Mononuclear cell (primary cell): ENCODE results near the gene PRM3. TPM values are rescaled to one million over a fixed set of nuclear protein-coding genes. Genes with fewer than 3 reads are reported as not detected.

ENCODE experiments used
- H3K27me3 ChIP-seq: 2 replicates; pipeline ENCODE4 v1.6.0; 2011; ENCODE audit warnings: low read length, control low read depth; ENCODE audit not compliant: insufficient read depth
- H3K4me1 ChIP-seq: 2 replicates; pipeline ENCODE4 v1.5.1; 2011; ENCODE audit warnings: mild to moderate bottlenecking, low read length, control low read depth; ENCODE audit not compliant: insufficient read depth
- H3K4me3 ChIP-seq: 2 replicates; pipeline ENCODE4 v1.5.1; 2011; ENCODE audit warnings: mild to moderate bottlenecking, low read length, moderate library complexity
- H3K9me3 ChIP-seq: 2 replicates; pipeline ENCODE4 v1.5.1; 2011; ENCODE audit warnings: low read depth, mild to moderate bottlenecking, control low read depth, low read length
- total RNA-seq: library from RNA; depleted of rRNA; stranded (reverse); fragments of >200 nt; gene quantifications from one replicate; pipeline ENCODE4 v1.2.3, GENCODE V29; 2012

The PRM3 gene
- total RNA-seq, 1 donor, result not detected

DNA sequence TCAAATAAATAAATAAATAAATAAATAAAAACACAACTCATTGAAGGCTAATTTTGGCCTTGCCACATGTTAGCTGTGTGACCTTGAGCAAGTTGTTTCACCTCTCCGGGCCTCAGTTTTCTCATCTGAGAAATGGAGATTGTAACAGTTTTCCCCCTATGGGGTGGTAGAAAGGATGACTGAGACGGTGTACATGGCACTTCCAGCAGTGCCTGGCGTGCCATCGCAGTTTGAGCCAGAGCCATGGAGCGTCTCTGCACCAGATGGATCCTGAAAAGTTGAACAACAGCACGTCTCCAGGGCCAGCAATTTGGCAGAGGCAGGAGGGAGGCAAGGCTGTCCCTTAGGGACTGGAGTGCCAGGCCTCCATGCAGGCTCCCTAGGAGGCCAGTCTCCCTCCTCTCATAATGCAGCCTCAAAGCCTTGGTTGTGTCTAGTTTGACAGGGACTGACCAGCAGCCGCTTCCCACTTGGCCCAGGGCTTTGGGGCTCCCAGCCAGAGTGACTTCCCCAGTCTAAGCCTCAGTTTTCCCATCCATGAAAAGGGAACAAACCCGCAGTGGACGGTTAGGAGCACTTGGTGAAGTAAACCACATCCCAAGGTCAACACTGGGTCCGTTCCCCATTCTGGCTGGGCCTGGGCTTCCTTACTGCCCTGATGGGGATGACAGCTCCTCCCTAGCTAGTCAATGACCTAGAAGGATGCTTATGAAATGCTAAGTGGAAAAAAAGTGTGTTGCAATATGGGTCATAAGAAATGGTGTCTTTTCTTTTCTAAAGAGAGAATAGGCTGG, 36.8 kb downstream of the PRM3 start:
- H3K27me3 ChIP-seq, result no peaks in the 10 kb centered on the region
- H3K4me1 ChIP-seq, result peaks cover 57% of the 10 kb centered on the region
- no peak overlapping the region for H3K4me3 ChIP-seq
- no peaks in the 10 kb centered on the region for H3K9me3 ChIP-seq

DNA sequence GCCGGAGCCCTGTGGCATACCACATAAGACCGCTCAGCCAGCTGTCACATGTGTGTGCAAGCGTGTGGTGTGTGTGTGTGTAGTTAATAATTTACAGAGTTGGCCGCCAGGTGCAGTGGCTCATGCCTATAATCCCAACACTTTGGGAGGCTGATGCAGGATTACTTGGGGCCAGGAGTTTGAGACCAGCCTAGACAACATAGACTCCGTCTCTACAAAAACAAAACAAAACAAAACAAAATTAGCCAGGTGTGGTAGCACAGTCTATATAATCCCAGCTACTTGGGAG, 37.8 kb downstream of the PRM3 start:
- Histone ChIP-seq H3K27me3 (no peaks in the 10 kb centered on the region), H3K9me3 (no peaks in the 10 kb centered on the region), H3K4me3 (no peak overlapping the region)

DNA sequence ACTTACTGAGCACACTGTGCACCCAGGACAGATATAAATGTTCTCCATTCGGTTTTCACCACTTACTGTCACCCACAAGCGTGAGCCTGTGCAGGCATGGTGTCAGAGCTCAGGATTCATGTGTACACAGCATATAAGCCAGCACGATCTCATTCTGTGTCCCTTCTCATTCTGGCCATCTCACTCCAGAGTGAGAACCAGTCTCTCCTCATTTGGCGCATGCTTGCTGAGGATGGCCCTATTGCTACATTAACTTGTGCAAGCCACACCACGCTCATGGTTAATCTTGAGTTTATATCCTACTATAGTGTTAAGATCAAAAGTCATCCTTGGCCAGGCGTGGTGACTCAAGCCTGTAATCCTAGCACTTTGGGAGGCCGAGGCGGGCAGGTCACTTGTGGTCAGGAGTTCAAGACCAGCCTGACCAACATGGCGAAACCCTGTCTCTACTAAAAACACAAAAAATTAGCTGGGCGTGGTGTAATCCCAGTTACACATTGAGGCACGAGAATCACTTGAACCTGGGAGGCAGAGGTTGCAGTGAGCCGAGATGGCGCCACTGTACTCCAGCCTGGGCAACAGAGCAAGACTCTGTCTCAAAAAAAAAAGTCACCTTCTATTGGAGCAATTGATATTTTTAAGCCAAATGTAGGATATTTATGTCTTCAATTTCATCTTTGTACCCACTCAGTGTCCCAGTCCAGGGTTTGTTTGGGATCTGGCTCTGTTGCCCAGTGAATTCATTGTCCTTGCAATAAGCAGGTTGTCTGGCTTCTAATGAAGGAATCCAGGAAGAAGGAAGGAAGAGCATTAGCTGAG, 38.3 kb downstream of the PRM3 start:
- Histone ChIP-seq H3K4me1 (peaks cover 53% of the 10 kb centered on the region), H3K27me3 (no peaks in the 10 kb centered on the region), H3K4me3 (no peak overlapping the region), H3K9me3 (no peaks in the 10 kb centered on the region)

More for the DNA sequence above, 37.8 kb downstream of the PRM3 start:
- H3K4me1 ChIP-seq, result peaks cover 56% of the 10 kb centered on the region

DNA sequence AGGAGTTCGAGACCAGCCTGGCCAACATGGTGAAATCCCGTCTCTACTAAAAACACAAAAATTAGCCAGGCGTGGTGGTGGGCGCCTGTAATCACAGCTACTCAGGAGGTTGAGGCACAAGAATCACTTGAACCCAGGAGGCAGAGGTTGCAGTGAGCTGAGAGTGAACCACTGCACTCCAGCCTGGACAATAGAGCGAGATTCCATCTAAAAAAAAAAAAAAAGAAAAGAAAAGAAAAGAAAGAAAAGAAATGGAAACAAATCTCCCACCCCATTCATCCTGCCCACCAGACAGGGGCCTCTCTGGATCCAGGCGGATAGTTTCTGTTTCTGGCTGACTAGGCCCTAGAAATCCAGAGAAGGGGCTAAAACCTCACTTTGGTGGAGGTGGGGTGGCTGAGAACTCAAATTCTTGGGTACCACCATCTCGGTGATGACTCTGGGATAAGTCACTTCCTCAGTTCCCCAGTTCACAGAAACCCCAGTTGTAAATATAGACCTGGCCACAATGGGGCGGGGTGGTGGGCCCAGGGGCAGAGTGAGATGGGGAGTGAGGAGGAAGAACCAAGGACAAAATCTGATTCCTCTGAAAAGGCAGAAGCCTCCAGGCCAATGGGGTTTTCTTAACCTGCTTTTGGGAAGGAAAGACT, 39.6 kb downstream of the PRM3 start:
- Histone ChIP-seq H3K9me3 (no peaks in the 10 kb centered on the region), H3K4me3 (no peak overlapping the region), H3K4me1 (peaks cover 53% of the 10 kb centered on the region), H3K27me3 (no peaks in the 10 kb centered on the region)

DNA sequence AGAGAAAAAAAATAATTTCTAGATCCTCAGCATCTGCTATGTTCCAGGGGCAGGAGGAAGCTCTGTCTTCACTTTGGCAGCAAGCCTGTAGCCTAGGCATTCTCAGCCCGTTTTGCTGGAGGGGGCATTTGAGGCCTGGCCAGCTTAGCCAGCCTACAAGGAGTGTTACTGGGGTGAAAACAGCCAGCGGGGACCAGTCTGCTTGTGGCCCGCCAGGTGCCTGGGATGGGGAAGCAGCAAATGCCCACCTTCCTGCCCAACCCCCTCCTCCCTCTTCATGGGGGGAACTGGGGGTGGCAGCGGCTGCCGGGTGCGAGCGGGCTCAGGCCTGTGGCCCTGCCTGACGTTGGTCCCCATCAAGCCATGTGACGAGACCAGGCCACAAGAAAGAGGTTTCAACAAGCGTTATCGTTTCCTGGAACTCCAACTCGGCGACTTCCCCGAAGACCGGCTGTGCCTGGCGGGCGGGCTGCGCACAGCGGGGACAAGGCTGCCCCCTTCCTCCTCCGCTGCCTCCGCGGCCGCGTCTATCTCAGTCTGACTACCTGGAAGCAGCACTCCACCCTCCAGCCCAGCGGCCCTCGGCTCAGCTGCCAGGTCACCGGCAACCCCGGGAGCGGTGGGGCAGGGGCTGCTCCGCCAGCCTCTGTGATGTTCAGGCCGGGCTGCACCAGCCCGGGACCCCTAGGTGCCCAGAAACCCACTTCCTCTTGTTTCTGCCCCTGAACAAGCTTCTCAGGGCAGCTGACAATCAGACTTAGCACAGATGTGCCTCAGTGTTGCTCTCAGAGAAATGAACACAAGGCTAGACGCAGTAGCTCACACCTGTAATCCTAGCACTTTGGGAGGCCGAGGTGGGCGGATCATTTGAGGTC, 40.3 kb downstream of the PRM3 start:
- no peaks in the 10 kb centered on the region for H3K9me3 ChIP-seq
- H3K4me3 ChIP-seq, result no peak overlapping the region
- no peaks in the 10 kb centered on the region for H3K27me3 ChIP-seq
- peaks cover 53% of the 10 kb centered on the region for H3K4me1 ChIP-seq

DNA sequence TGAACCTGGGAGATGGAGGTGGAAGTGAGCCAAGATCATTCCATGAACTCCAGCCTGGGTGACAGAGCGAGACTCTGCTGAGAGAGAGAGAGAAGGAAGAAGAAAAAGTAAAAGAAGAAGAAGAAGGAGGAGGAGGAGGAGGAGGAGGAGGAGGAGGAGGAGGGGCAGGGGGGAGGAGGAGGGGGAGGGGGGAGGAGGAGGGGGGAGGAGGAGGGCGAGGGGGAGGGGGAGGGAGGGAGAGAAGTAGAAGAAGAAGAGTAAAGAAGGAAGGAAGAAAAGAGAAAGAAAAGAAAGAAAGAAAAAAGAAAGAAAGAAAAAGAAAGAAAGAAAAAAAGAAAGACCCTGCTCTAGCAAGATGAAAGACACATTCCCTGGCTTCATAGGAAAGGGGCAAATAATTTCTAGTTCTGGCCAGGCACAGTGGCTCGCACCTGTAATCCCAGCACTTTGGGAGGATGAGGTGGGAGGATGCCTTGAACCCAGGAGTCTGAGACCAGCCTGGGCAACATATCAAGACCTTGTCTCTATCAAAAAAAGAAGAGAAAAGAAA, 41.1 kb downstream of the PRM3 start:
- H3K4me3 ChIP-seq, result no peak overlapping the region
- H3K4me1 ChIP-seq, result peaks cover 53% of the 10 kb centered on the region
- no peaks in the 10 kb centered on the region for H3K9me3 ChIP-seq
- no peaks in the 10 kb centered on the region for H3K27me3 ChIP-seq

DNA sequence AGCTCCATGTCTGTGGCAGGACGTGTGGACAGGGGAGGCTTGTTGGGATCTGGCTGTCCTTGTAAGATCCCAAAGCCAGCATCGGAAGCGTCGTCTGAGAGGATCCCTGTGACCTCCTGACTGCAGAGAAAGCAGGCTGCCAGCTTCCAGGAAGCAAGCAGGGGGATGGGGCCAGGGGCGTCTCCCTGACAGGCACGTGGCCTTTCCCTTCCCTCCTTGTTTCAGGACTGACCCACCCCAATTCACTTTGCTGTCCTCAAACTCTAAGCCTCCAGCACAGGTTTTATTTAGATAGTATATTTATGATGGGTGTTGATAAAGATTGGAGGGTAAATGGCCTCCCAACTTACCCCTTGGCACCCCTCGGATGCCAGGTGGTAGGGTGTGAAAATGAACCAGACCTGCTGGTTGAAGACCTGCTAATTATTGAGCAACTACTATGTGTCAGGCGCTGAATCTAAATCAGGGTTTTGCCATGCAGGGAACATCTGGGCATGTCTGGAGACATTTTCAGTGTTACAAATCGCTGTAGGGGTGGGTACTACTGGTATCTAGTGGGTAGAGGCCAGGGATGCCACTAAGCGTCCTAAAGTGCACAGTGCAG, 42.0 kb downstream of the PRM3 start:
- H3K4me1 ChIP-seq, result peaks cover 47% of the 10 kb centered on the region
- H3K27me3 ChIP-seq, result no peaks in the 10 kb centered on the region
- H3K9me3 ChIP-seq, result no peaks in the 10 kb centered on the region
- no peak overlapping the region for H3K4me3 ChIP-seq

DNA sequence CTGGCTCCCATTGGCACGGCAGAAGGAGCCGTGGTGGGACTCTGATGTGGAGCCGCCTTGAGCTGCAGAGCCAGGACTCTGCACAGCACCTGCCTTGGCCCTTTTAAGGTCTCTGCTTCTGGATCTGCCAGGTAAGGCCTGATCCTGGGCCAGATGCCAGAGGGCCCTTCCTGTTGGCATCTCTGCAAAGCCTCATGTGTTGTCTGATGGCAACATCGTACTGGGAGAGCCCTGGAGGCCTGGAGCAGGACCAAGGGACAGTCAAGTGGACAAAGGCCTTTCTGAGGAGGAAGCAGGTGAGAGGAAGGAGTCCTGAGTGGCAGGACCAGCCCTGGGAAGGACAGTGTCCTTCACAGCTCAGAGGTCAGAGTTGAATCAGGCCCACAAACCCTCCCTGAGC, 43.5 kb downstream of the PRM3 start:
- H3K4me3 ChIP-seq, result no peak overlapping the region
- peaks cover 47% of the 10 kb centered on the region for H3K4me1 ChIP-seq
- no peaks in the 10 kb centered on the region for H3K9me3 ChIP-seq
- no peaks in the 10 kb centered on the region for H3K27me3 ChIP-seq

DNA sequence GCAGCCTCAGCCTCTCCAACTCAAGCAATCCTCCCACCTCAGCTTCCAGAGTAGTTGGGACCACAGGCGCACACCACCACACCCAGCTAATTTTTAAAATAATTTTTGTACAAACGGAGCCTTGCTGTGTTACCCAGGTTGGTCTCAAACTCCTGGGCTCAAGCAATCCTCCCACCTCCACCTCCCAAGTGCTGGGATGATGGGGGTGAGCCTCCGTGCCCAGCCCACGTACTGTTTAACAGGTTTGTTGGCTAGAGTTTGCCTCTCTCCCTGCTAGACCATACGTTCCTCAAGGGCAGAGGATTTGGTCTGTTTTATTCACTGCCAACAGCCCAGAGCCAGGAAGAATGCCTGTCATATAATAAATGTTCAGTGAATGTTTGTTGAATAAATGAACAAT, 44.0 kb downstream of the PRM3 start:
- Histone ChIP-seq H3K27me3 (no peaks in the 10 kb centered on the region), H3K4me3 (no peak overlapping the region), H3K9me3 (no peaks in the 10 kb centered on the region), H3K4me1 (peaks cover 47% of the 10 kb centered on the region)

DNA sequence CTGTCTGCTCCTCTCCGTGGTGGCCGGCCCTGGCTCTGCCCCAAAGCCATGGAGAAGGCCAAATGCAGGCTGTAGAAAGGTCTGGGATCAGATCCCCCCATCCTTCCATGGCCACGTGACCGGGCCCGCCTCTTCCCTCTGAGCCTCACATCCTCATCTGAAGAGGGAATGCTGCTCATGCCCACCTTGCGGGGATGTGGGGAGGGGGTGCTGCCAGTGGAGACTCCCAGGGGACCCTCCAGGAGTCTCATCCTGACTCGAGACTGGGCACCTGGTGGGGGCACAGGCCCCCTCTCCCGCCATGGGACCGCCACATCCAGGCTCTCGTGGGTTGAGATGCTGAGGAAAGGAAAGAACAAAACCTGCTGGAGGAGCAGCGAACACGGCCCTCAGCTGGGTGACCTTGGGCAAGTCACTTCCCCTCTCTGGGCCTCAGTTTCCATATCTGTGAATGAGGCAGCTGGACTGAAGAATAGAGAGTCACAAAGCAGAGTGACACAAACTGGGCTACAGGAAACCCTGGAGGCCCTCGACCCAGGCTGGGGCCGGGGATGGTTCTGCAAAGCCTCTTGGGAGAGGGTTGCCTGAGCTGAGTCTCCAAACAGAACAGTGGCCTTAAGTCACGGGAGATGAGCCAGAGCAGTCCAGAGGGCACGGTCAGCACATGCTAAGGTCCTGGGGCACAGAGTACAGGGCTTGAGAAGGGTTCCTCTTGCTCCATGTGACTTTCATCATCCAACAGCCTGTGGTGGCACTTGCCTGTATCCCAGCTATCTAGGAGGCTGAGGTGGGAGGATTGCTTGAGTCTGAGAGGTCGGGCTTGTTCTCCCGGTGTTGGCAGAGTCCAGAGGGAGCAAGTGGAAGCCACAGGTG, 47.5 kb downstream of the PRM3 start:
- Histone ChIP-seq H3K9me3 (no peaks in the 10 kb centered on the region), H3K4me3 (no peak overlapping the region), H3K27me3 (no peaks in the 10 kb centered on the region), H3K4me1 (peaks cover 29% of the 10 kb centered on the region)

DNA sequence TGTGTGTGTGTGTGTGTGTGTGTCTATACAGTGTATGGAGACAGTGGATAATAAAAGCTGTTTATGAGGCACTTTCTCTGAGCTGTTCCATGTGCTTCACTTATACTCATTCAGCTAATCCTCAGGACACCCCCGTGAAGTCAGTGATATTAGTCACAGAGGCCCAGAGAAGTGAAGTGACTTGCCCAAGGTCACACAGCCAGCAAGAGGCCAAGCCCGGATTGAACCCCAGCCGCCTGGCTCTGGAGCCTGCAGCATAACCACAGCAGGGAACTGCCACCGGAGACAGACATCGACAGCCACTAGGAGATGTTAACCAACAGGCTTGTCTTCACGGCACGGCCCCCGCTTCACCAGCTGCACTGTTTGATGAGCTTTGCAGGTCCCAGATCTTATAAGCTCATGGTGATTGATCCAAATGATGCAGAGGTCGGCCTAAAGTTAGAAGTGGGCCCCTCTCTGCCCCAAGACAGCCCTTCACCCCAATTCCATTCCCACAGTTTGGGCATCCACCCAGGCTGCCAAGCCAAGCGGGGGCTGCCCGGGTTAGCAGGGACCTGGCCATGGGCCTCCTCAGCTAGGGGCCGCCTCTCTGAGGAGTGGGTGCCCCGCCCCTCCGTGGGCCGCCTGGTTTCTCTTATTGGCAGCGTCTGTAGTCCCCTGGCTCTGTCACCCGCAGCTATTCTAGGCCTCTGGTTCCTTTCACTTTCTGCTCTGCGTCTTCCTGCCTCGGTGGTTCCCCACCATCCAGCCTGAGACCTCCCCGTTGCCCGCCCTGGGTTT, 48.3 kb downstream of the PRM3 start:
- Histone ChIP-seq H3K9me3 (no peaks in the 10 kb centered on the region), H3K27me3 (no peaks in the 10 kb centered on the region), H3K4me1 (peaks cover 29% of the 10 kb centered on the region), H3K4me3 (no peak overlapping the region)

DNA sequence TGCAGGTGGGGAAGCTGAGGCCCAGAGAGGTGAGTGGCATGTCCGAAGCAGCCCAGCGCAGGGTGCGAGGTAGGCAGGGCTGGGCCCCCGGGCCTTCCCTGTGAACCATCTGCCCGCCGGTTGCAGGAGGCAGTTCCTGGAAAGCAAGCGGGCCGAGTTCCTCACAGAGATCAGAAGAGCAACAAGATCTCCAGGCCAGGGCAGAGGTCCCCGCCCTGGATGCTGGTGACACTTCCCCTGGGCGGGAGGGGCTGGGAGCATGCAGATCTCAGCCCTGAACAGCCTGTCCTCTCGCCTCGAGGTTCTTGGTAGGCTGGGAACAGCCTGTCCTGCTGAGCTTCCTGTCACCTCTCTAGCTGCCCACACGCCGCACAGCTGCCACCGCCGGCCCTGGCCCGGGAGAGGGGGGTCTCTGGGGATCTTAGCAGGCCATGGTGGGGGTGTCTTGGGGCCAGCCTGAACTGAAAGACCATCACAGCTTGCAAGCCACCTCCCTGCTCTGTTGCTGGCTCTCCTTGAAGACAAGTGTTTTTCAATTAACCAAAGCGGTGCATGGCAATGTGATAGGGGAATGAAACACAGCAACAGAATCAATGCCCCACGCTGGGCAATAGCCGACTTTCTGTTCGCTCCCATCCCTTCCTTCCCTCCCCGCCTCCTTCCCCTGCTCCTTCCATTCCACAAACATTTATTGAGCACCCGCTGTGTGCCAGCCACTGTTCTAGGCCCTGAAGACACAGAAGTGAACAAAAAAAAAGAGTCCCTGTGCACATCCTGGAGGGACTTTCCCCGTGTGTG, 49.1 kb downstream of the PRM3 start:
- no peak overlapping the region for H3K4me3 ChIP-seq
- no peaks in the 10 kb centered on the region for H3K27me3 ChIP-seq
- H3K9me3 ChIP-seq, result no peaks in the 10 kb centered on the region
- H3K4me1 ChIP-seq, result peaks cover 31% of the 10 kb centered on the region
